GM21390 (cell line): Measurements from ENCODE around the gene NFX1.
A peak's percentile ranks its signal among the peaks of the same experiment; 100 is the strongest.
"Not testable (repeated sequence)": the region's sequence is repeated elsewhere in the genome, so short reads cannot be mapped to it uniquely, and the experiment has no call there.

Experiments
- ATAC-seq: cut with Tn5 transposase; IDR thresholded peaks from one replicate; pipeline ENCODE4 v1.9.1; 2021; ENCODE audit not compliant: unreplicated experiment

Gene NFX1

GRCh38 chr9:33351547-33351946 lies 61.2 kb downstream of the NFX1 start:
- no peak for ATAC-seq

GRCh38 chr9:33354651-33355211 lies 64.4 kb downstream of the NFX1 start:
- no peak for ATAC-seq

- ATAC-seq, result no peak
Observed at GRCh38 chr9:33355933-33356332, 65.6 kb downstream of the NFX1 start.

- ATAC-seq, result not testable (repeated sequence)
Observed at GRCh38 chr9:33358641-33359040, 68.3 kb downstream of the NFX1 start.

GRCh38 chr9:33364127-33364526 lies 73.8 kb downstream of the NFX1 start:
- ATAC-seq, result no peak

GRCh38 chr9:33364814-33365213 lies 74.5 kb downstream of the NFX1 start:
- ATAC-seq, result not testable (repeated sequence)

GRCh38 chr9:33366979-33367480 lies 76.7 kb downstream of the NFX1 start:
- no peak for ATAC-seq

GRCh38 chr9:33372900-33373299 lies 82.6 kb downstream of the NFX1 start:
- no peak for ATAC-seq

GRCh38 chr9:33374190-33374589 lies 83.9 kb downstream of the NFX1 start:
- no peak for ATAC-seq

- ATAC-seq, result peak; percentile 77
Observed at GRCh38 chr9:33374634-33375237, 84.4 kb downstream of the NFX1 start.

- no peak for ATAC-seq
Observed at GRCh38 chr9:33375238-33375840, 85.0 kb downstream of the NFX1 start.

GRCh38 chr9:33375841-33376321 lies 85.6 kb downstream of the NFX1 start:
- no peak for ATAC-seq

- ATAC-seq, result no peak
Observed at GRCh38 chr9:33377089-33377715, 86.9 kb downstream of the NFX1 start.

GRCh38 chr9:33378121-33378795 lies 87.9 kb downstream of the NFX1 start:
- ATAC-seq, result no peak

GRCh38 chr9:33379666-33380389 lies 89.5 kb downstream of the NFX1 start:
- ATAC-seq, result no peak

GRCh38 chr9:33380390-33381094 lies 90.2 kb downstream of the NFX1 start:
- ATAC-seq, result no peak

GRCh38 chr9:33381231-33381791 lies 91.0 kb downstream of the NFX1 start:
- ATAC-seq, result no peak

GRCh38 chr9:33382397-33382796 lies 92.1 kb downstream of the NFX1 start:
- not testable (repeated sequence) for ATAC-seq

GRCh38 chr9:33383396-33383795 lies 93.1 kb downstream of the NFX1 start:
- not testable (repeated sequence) for ATAC-seq

GRCh38 chr9:33385536-33385935 lies 95.2 kb downstream of the NFX1 start:
- not testable (repeated sequence) for ATAC-seq
